GM19324 (cell line): Measurements from ENCODE around the gene APOOL.
"Not testable (repeated sequence)": the region's sequence is repeated elsewhere in the genome, so short reads cannot be mapped to it uniquely, and the experiment has no call there.

Source experiments
- ATAC-seq: cut with Tn5 transposase; IDR thresholded peaks from one replicate; pipeline ENCODE4 v1.9.1; 2021; ENCODE audit warnings: mild to moderate bottlenecking, moderate library complexity; ENCODE audit not compliant: unreplicated experiment, low FRiP score

APOOL gene

GRCh38 chrX:85077247-85077646, 73.6 kb downstream of the APOOL start:
- ATAC-seq: not testable (repeated sequence)

GRCh38 chrX:85084770-85085393, 81.2 kb downstream of the APOOL start:
- no peak for ATAC-seq

GRCh38 chrX:85089321-85089840, 85.7 kb downstream of the APOOL start:
- ATAC-seq: no peak

- no peak for ATAC-seq
Observed at GRCh38 chrX:85107407-85107806, 103.7 kb downstream of the APOOL start.

GRCh38 chrX:85108165-85108564, 104.5 kb downstream of the APOOL start:
- no peak for ATAC-seq

GRCh38 chrX:85109235-85109634, 105.6 kb downstream of the APOOL start:
- ATAC-seq: peak; percentile 55

- no peak for ATAC-seq
Observed at GRCh38 chrX:85111347-85111746, 107.7 kb downstream of the APOOL start.

- no peak for ATAC-seq
Observed at GRCh38 chrX:85112293-85112692, 108.6 kb downstream of the APOOL start.

GRCh38 chrX:85113746-85114145, 110.1 kb downstream of the APOOL start:
- no peak for ATAC-seq

GRCh38 chrX:85114171-85114570, 110.5 kb downstream of the APOOL start:
- ATAC-seq: no peak

- ATAC-seq: no peak
Observed at GRCh38 chrX:85114776-85115175, 111.1 kb downstream of the APOOL start.

GRCh38 chrX:85115252-85115651, 111.6 kb downstream of the APOOL start:
- ATAC-seq: no peak

GRCh38 chrX:85136409-85136808, 132.7 kb downstream of the APOOL start:
- no peak for ATAC-seq

- ATAC-seq: no peak
Observed at GRCh38 chrX:85139422-85139821, 135.7 kb downstream of the APOOL start.

- no peak for ATAC-seq
Observed at GRCh38 chrX:85140964-85141363, 137.3 kb downstream of the APOOL start.
